Activated B cell treated with CpG ODN at 0.5 μM for 24 hours (primary cell): ENCODE data around the gene PTPRD. TPM values are rescaled to one million over a fixed set of nuclear protein-coding genes. Genes with fewer than 3 reads are reported as not detected.

Source experiments
- ATAC-seq: fragments of 200-7000 bp; cut with Tn5 transposase; one replicate; pipeline ENCODE4 v1.10.0; 2021; ENCODE audit warnings: low read depth, mild to moderate bottlenecking, moderate library complexity
- CTCF ChIA-PET: fragments of 350-600 bp; sonication (Branson Sonifier 250); formaldehyde crosslinking; loops from one replicate; lab custom pipeline; 2021; ENCODE audit warnings: antibody characterized with exemption; lab: Charles Lee
- POLR2A ChIA-PET: fragments of 350-600 bp; sonication (Branson Sonifier 250); formaldehyde crosslinking; loops from one replicate; lab custom pipeline; 2021; ENCODE audit warnings: antibody characterized with exemption; lab: Charles Lee
- DNase-seq: peaks from one replicate; pipeline ENCODE4 v3.0.0; 2022
- H3K27ac Mint-ChIP-seq: one replicate; pipeline ENCODE4 v1.8.0; 2020; ENCODE audit warnings: mixed read lengths
- H3K27me3 Mint-ChIP-seq: one replicate; pipeline ENCODE4 v1.8.0; 2021; ENCODE audit warnings: mixed read lengths
- H3K36me3 Mint-ChIP-seq: one replicate; pipeline ENCODE4 v1.8.0; 2021; ENCODE audit warnings: low read depth, mixed read lengths
- H3K4me1 Mint-ChIP-seq: one replicate; pipeline ENCODE4 v1.8.0; 2021; ENCODE audit warnings: mixed read lengths
- H3K4me3 Mint-ChIP-seq: one replicate; pipeline ENCODE4 v1.8.0; 2020; ENCODE audit warnings: mild to moderate bottlenecking, mixed read lengths
- H3K9me3 Mint-ChIP-seq: one replicate; pipeline ENCODE4 v1.8.0; 2020; ENCODE audit warnings: mixed read lengths
- CTCF ChIP-seq: fragments of 200-600 bp; IDR thresholded peaks from one replicate; pipeline ENCODE4 v1.8.0; 2022; ENCODE audit warnings: antibody characterized with exemption, mild to moderate bottlenecking
- intact Hi-C: fragments of 100-400 bp; cut with micrococcal nuclease; formaldehyde crosslinking; loops from one replicate; pipeline ENCODE4 v1.15.1; 2024
- total RNA-seq: library from RNA; stranded (reverse); gene quantifications from 2 replicates; pipeline ENCODE4 v1.2.3, GENCODE V29; 2022

Gene PTPRD
- total RNA-seq, 1 donor from 2014 or later: 0.04 TPM

GRCh38 chr9:9117866-9118265 lies 1494.9 kb downstream of the PTPRD start:
- no peaks in the 10 kb centered on the region for H3K4me1 Mint-ChIP-seq
- no peak for TF ChIP-seq CTCF
- no peak overlapping the region for H3K27ac Mint-ChIP-seq
- no peak for DNase-seq
- H3K9me3 Mint-ChIP-seq: no peaks in the 10 kb centered on the region
- intact Hi-C loops: no loop called here
- ChIA-PET CTCF (no interaction called here), POLR2A (no interaction called here)
- H3K36me3 Mint-ChIP-seq: no peaks in the 10 kb centered on the region
- H3K27me3 Mint-ChIP-seq: no peaks in the 10 kb centered on the region
- no peak overlapping the region for H3K4me3 Mint-ChIP-seq
- ATAC-seq: no peak

GRCh38 chr9:9112001-9112720 lies 1500.6 kb downstream of the PTPRD start:
- TF ChIP-seq CTCF: no peak
- peaks cover 3% of the 10 kb centered on the region for H3K9me3 Mint-ChIP-seq
- DNase-seq (no peak), ATAC-seq (no peak)
- H3K4me3 Mint-ChIP-seq: no peak overlapping the region
- POLR2A ChIA-PET: no interaction called here
- intact Hi-C loops: no loop called here
- H3K36me3 Mint-ChIP-seq: no peaks in the 10 kb centered on the region
- CTCF ChIA-PET: no interaction called here
- no peak overlapping the region for H3K27ac Mint-ChIP-seq
- H3K4me1 Mint-ChIP-seq: no peaks in the 10 kb centered on the region
- H3K27me3 Mint-ChIP-seq: no peaks in the 10 kb centered on the region

GRCh38 chr9:9108641-9109040 lies 1504.2 kb downstream of the PTPRD start:
- intact Hi-C loops: no loop called here
- no peak overlapping the region for H3K27ac Mint-ChIP-seq

GRCh38 chr9:9102295-9102694 lies 1510.5 kb downstream of the PTPRD start:
- DNase-seq (no peak), ATAC-seq (no peak)
- Mint-ChIP-seq H3K4me1 (no peaks in the 10 kb centered on the region), H3K9me3 (no peaks in the 10 kb centered on the region), H3K27me3 (no peaks in the 10 kb centered on the region), H3K4me3 (no peak overlapping the region), H3K36me3 (no peaks in the 10 kb centered on the region), H3K27ac (no peak overlapping the region)
- POLR2A ChIA-PET: no interaction called here
- intact Hi-C loops: no loop called here
- no peak for TF ChIP-seq CTCF
- CTCF ChIA-PET: no interaction called here

More at GRCh38 chr9:9108641-9109040, 1504.2 kb downstream of the PTPRD start:
- H3K4me3 Mint-ChIP-seq: no peak overlapping the region
- H3K9me3 Mint-ChIP-seq: peaks cover 3% of the 10 kb centered on the region
- DNase-seq (no peak), ATAC-seq (no peak)
- H3K4me1 Mint-ChIP-seq: no peaks in the 10 kb centered on the region
- no peaks in the 10 kb centered on the region for H3K27me3 Mint-ChIP-seq
- POLR2A ChIA-PET: no interaction called here
- CTCF ChIA-PET: no interaction called here
- no peaks in the 10 kb centered on the region for H3K36me3 Mint-ChIP-seq
- TF ChIP-seq CTCF: no peak

- no peak for TF ChIP-seq CTCF
- POLR2A ChIA-PET: no interaction called here
- Mint-ChIP-seq H3K4me1 (no peaks in the 10 kb centered on the region), H3K36me3 (no peaks in the 10 kb centered on the region), H3K9me3 (no peaks in the 10 kb centered on the region), H3K27me3 (no peaks in the 10 kb centered on the region), H3K4me3 (no peak overlapping the region), H3K27ac (no peak overlapping the region)
- DNase-seq: no peak
- intact Hi-C loops: no loop called here
- no peak for ATAC-seq
- CTCF ChIA-PET: no interaction called here
Measured at GRCh38 chr9:9100070-9100469, 1512.7 kb downstream of the PTPRD start.
